Measurements from ENCODE around the gene GAREM1.

The GAREM1 gene

DNA sequence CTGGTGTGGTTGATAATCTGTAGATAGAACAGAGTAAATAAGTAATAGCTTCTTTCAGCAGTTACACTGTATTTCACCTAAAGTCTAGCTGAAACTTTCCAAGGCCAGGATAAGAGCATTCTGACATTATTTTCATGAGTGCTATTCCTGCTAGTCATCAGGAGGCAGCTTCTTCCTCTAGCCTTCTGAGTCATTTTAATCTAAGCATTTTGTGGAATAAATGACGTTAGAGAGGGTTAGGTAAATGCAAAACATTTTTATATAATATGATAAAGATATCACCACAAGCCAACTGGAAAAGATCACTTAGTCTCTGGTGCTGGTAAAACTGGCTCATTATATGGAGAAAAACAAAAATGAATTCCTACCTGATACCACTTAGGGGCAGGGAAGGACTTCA lies 142.3 kb downstream of the GAREM1 start:
- DNase-seq (ENCODE audit: low read depth, low spot score), result no peak

DNA sequence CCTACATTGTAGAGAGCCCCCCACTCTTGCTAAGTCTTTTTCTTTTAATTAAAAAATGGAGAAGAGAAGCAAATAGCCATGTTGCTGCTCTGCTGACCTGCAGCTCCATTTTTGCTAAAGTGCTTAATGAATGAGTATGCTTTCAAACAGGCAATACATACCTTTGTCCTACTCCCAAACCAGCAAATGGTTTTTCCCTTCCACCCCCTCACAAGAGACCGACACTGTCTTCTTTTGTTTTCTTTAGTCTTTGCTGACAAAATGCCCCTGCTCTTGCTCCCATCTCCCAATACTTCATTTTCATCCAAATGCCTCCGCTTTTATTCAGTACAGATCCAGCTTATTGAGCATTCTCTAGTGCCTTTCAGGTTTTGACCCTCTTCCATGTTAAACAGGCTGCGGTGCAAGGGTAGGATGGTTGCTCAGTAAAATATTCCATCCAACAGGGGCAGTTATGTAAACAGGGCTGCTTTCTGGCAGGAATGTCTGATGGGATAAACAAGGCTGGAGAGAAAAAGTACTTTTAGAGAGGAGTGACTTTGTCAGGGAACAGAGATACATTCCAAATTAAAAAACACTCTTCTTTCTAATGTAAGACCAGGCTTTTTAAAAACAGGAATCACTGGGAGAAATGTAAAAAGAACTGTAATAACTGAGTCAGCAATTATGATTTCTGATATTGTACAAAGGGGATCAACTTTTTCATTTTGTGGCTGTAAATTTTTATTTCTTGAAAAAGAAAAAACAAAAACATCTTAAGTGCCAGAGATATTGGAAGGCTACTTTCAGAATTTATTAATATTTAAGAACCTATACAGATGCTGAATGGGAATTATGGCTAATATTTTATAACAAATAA lies 144.0 kb downstream of the GAREM1 start:
- no peak for DNase-seq (ENCODE audit: low read depth, low spot score)

DNA sequence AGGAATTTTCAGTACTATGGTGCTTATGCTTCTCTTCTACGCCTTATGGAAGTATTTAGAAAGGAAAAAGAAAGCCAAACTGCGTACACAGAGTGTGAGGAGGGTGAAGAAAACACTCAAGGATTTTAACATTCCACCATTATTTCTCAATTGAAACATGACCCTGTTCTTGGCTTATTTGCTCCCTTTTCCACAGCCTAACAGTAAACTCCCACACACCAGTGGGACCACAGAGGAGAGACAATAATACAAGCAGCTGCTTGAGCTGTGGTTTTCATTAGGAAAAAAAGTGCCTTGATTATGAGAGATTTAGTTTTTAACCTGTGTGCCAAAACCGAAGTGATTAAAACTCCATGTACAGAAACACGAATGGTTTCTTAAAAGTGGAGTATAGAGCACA lies 146.5 kb downstream of the GAREM1 start:
- no peak for DNase-seq (ENCODE audit: low read depth, low spot score)

DNA sequence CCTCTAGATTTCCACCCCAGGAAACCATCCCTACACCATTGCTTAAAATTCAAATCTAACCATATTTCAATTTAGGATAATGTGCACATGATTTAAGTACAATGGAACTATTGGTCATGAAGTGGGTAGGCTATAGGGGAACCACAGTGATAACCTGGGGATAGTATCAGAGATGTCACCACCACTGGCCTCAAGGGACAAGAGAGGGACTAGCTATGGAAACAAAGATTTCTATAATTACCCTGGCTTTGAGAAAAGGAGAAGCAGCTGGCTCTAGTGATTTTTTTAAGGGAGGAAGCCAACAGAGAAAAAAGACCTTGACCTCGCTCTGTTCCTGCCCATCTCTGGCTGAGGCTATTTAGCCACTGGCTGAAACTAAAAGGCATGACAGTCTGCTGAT lies 148.9 kb downstream of the GAREM1 start:
- DNase-seq (ENCODE audit: low read depth, low spot score), result no peak

DNA sequence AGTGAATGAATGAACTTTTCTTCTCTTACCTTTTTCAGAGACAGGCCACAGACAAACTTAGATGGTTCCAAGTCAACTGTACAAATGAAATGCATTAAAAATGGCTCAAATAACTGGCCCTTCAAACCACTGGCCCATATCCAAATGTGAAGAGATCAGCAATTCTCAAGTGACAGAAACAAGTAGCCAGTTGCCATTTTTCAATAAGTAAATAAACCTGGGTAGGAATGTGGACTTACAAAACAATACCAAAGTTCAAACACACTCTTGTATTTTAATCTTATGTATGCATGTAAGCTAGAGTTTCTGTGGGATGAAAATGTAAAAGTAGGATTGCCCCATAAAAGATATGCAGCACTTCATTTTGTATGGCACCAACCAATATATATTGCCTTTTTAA lies 151.6 kb downstream of the GAREM1 start:
- DNase-seq (ENCODE audit: low read depth, low spot score), result no peak

DNA sequence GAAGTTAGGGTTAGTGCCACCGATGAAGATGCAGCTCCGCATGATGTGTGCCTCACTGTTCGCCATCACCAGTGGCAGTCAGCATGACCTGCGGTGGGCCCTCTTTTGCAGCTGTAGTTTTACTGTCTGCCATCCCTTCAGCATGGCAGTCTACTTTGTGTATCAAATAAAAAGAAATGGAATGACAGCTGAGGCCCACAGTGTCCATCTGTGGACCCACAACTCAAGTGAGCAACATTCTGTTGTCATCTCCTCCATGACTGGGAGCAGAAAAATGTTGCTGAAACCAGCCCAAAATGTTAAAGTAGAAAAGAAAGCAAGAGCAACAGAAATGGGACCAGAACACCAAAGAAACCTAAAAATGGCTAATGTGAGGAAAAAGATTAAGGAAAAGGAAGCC lies 152.1 kb downstream of the GAREM1 start:
- DNase-seq (ENCODE audit: low read depth, low spot score), result no peak

DNA sequence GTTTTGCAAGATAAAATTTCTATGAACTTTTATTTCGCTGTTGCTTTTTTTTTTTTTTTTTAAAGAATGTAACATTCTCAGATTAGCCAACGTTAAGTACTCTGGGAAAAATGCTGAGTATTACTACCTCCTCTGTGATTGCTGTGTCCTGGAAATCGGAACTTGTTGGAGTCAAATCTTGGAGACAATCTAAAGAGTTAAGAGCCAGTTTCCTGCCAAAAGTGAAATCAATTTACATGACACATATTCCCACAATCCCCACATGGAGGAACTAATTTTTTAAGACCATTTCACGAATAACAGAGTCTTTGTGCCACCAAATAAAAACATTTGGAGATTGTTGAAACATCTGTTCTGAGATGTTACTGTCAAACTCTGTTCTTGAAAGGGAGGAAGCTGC lies 153.0 kb downstream of the GAREM1 start:
- DNase-seq (ENCODE audit: low read depth, low spot score), result no peak

DNA sequence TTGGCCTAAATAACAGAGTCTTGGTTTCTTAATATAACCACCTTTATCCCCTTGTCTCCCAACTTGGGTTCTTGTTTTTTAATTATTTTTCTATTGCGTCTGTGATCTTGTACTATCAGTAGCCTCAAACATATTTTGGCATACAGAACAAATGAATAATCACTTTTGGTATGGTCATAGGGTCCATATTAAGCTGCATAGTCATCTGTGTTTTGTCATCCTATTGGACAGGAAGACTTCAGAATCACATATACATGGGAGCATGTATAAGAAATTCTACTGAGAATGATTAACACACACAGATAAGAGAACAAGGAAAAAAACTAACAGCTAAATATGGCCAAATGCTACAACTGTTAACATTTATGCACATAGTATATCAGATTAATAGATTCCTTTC lies 154.8 kb downstream of the GAREM1 start:
- no peak for DNase-seq (ENCODE audit: low read depth, low spot score)

DNA sequence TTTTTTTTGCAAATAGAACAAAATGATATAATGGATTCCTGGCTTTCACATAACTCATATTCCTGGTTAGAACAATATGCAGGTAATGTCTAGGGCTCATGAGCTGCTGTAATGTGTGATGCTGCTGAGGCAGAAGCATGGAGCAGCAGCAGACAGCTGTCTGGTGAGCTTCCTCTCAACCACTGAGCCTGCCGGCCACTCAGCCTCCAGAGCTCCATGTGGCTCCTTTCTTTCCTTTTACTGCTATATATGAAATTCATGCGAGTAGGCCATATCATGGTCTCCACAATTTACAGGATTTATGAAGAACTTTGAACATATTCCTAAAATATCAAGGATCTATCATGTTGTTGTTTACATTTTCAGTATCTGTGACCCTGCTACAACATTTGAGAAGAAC lies 159.9 kb downstream of the GAREM1 start:
- no peak for DNase-seq (ENCODE audit: low read depth, low spot score)

DNA sequence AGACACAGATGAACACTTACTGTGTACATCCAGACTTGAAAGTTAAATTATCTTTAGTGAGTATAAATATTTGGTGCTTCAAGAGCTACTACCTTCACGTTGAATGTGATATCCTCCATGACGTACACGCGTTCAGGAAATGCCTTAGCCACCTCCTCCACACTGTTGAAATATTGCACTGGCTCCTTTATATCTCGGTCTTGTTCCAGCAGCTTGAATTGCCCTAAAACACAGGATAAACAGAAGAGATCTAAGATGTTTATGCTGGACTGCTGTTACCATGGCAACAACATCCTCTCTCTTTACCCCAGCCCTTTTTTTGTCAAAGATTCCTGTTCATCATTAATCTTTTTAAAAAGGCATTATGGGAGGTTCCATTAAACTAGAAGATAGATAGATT lies 160.6 kb downstream of the GAREM1 start:
- no peak for DNase-seq (ENCODE audit: low read depth, low spot score)

DNA sequence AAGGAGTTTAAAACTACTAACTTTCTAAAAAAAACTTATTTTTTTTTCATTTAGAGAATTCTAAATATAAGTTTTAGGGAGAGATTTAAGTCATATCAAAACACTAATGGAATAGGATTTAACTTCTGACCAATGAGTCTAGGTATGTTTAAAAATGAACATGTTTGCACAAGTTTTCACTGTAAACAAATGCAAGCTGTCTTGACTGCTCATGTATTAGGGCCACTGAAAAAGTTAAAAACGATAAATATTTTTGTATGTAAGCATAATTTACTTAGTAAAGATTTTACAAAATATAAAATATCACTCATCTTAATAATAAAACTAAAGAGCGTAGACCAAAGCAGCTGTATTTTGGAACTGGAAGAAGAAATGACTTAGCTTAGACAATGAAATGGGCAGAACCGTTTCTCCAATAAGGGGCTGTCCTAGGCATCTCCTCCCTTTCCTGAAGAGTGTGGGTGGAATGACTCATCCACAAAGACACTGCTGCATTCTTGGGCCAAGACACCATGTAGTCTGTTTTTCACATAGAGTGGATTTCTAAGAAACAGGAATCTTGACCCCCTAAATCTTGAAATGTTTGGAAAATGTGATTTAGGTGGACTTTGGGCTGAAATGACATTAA lies 162.1 kb downstream of the GAREM1 start:
- DNase-seq (ENCODE audit: low read depth, low spot score), result no peak

DNA sequence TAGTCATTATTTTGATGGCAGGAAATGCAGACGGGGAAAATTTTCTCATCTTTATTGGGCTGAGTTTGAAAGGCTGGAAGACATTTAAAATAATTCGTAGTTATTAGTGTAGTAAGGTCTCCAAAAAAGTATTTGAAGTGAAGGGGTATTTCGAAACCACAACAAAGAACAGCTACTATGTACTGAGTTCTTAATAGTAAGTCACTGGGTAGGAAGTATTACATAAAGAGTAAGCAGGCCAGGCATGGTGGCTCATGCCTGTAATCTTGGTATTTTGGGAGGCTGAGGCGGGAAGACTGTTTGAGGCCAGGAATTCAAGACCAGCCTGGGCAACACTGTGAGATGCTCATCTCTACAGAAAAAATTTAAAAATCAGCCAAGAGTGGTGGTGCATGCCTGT lies 167.3 kb downstream of the GAREM1 start:
- no peak for DNase-seq (ENCODE audit: low read depth, low spot score)

DNA sequence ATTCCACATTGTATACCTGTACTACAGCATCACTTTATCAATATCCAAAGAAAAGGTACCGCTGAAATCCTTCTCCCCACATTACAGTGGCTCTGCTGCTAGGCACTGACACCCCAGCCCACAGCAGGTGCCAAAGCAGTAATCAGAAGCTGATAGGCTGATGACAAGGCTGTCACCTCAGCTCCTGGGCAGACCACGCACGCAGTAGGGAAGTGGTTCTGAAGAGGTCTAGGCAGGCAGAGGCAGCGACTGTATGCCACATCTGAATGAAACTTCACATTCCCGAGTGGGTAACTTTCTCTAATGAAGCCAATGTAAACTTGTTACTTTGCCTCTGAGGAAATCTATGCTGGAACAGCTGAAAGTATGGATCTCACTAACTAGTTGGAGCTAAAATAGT lies 167.9 kb downstream of the GAREM1 start:
- no peak for DNase-seq (ENCODE audit: low read depth, low spot score)

DNA sequence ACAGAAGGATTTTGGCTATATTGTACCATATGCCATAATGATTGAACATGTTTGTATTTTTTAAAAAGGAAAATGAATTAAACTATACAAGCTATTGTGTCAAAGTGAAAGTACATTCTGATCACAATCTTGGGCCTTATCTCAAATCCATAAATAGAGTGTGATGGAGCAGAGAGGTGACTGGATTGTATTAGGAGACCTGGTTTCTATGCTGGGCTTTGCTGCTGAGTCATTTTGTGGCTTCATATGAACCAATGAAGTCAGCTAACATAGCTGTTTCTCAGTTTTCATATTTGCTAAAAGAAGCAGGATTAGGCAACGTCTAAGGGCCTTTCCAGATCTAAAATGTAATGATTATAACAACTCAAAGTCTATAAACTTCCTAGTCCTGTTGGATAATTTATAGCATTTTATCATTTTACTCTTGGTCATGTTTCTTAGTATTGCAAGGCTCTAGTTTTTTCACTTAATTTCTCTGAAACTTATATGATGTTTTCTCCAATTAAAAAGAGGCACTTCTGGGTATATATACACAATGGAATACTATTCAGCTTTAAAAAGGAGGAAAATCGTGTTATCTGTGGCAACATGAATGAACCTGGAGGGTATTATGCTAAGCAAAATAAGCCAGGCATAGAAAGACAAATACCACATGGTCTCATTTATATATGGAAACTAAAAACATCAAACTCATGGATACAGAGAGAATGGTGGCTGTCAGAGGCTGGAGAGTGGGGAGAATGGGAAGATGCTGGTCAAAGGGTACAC lies 168.5 kb downstream of the GAREM1 start:
- no peak for DNase-seq (ENCODE audit: low read depth, low spot score)

DNA sequence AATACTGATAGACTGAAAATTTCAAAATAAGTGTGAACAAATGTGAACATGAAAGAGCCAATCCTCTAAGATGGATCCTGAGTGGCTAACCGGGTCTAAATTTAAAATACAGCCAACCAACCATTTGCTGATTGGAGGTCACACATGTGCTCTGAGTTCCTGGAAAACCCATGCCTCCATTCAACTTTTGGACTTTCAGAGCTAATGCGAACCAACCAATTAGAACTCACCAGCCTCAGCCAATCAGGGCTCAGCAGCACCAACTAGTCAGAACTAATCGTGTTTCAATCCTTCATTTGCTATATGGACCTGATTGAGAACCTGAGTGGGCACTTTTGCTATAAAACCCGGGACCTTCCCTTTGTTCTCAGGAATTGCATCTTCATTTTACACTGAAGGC lies 169.3 kb downstream of the GAREM1 start:
- DNase-seq (ENCODE audit: low read depth, low spot score), result no peak

DNA sequence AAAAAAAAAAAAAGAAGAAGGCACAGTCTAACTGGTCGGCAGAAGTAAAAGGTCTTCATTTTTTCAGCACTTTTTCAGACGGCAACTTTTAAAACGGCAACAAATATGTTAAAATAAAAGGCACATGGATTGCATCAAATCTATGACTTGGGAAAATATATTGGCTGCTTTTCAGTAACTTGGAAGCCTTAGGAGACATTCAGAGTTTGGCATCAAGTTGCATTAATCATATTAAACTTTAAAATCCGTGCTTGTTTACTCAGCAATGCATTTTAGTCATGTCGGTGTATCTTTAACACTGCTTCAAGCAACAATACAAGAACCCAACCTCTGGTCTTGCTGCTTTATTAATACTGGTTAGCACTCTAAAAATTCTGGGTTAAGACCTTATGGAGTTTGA lies 169.8 kb downstream of the GAREM1 start:
- no peak for DNase-seq (ENCODE audit: low read depth, low spot score)

DNA sequence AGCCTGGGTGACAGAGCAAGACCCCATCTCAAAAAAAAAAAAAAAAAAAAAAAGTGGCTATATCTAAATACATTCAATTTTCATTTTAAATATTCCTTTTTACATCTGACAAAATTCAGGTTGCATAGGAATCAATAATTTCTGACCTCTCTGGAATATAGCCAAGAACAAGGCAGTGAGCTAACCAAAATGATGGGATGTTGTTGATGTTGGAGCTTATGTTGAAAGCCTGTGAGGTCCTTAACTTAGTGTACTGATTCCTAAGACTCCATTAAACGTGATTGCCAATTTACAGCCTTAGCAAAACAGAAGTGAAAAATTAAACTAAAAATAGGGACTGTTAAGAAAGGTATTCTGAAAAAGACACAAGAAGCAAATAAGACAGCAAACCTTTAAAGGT lies 171.2 kb downstream of the GAREM1 start:
- no peak for DNase-seq (ENCODE audit: low read depth, low spot score)

DNA sequence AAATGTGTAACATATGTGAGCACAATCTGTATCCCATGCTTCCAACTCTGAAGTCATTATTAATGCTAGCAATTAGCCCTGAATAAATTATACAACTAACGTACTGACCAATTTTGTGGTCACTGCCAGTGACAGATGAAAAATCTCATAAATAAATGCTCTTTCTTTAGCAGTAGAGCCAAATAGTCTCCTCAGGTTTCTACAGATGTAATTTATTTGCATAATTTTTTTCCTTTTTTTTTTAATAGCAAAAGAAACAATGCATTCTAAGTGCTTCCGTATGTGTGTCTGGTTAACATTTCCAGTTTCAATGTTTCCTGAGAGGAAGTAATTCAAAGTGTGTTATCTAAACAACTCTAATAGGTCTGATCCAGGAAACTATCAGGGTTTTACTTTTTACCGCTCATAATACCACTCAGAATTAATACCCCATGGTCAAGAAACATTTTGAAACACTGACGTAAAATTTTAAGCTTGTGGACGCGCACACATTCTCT lies 172.5 kb downstream of the GAREM1 start:
- no peak for DNase-seq (ENCODE audit: low read depth, low spot score)

DNA sequence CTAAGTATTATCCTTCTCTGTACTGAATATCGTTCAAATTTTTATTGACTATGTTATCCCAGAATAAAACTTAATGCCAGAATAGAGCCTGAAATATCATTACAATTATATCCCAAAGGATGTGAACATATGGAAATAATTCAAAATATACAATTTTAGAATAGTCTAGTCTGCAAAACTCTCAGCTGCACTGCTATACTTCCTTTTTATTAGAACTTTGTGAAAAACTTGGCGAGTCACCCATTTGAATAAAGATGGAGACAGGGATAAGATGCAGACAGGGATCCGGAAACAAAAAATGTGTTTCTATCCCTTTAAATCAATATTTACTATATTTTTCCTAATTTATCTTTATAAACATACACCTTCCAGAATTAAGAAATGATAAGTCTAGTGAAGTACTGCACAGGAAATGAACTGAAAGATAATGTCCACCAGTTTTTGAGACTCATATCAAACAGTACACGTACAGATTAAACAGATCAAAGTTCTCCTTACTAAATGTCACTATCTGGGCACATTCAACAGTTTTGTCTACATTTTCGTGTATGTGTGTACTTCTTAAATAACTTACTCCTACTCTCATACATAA lies 173.0 kb downstream of the GAREM1 start:
- no peak for DNase-seq (ENCODE audit: low read depth, low spot score)

DNA sequence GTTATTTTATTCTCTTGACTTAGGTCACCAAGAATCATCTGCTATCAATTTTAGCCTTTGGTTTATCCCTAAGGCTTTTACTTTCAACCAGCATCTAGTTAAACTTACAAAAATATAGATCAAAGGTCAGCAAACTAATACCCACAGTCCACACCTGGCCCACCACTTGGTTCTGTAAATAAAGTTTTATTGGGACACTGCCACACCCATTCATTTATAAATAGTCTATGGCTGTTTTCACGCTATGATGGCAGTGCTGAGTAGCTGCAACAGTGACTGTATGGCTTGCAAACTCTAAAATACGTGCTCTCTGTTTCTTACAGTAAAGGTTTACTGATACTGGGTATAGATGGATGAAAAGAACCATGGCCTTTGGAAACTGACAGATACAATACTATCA lies 173.8 kb downstream of the GAREM1 start:
- no peak for DNase-seq (ENCODE audit: low read depth, low spot score)

DNA sequence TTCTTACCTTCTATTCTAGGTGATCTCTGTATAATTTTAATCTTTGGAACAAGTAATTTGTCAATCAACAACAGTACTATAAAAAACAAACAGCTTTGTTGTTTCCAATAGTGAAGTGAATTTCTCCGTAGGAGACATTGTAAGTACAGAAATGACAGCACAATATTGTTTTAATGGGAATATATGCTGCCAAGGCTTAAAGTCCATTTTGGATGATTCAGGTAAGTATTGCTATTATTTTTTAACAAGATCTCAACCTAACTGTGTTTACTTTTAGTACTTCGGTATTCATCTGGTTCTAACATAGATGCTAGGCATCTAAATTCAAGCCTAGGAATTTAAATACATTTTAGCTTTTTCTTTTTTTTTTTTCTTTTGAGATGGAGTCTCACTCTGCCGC lies 175.1 kb downstream of the GAREM1 start:
- no peak for DNase-seq (ENCODE audit: low read depth, low spot score)

DNA sequence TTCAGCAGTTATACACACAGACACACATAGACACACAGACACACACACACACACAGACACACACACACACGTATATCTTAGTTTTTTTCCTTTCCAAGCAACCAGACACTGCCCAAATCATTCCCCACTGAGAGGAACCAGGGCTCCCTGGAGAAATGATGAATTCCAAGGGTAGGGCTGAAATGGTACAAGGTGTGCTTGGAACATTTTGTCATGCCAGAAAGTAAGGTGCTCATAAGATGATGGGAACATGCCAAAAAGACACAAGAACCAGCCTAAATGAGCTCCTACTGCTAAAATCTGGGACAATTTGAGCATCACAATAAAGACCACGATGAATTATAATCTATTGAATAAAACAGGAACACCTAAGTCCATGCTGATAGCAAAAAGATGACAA lies 177.6 kb downstream of the GAREM1 start:
- no peak for DNase-seq (ENCODE audit: low read depth, low spot score)
